ENCODE data around the gene MRO.

DNA sequence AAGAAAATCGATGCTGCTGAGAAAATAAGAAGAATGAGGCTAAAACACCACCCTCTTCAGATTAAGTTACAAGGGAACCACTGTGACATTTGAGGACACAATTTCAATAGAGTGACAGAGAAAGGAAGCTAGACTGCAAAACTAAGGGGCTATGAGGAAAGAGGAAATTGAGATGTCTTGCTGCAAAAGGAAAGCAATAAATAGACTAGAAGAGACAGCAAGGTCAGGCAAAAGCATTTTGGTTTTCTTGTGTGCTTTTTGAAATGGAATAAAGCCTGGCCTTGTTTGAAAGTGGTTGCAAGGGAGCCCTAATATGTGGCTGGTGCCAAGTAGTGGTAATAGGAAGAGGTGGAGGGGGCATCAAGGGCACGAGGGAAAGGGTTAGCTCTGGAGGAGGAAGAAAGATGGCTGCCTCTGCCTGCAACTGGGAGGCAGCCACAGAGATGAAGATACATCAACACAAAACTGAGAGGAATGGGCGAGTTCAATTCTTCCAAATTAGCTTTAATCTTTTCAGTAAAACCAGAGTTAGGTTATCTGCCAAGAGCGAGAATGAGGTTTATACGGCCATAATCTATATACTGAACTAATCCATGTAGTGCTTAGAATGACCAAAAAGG, 1.2 kb upstream of the MRO start:
- TF ChIP-seq YY1 (IDR thresholded peaks at IDR 0.05; ENCODE audit: low read depth, low read length) (0 out of 2 replicates have a peak, but pooled peaks have one; percentile 58), E2F4 (IDR thresholded peaks at IDR 0.05; ENCODE audit: low read depth, low read length) (no peak), SP1 (IDR thresholded peaks at IDR 0.05; ENCODE audit: low read depth, low read length) (no peak), EZH2 (IDR thresholded peaks at IDR 0.05; ENCODE audit: borderline replicate concordance, control insufficient read depth, low read depth, low read length) (no peak), JUND (IDR thresholded peaks at IDR 0.05; ENCODE audit: low read depth, low read length) (no peak)
- TF ChIP-seq, protein P1, sequence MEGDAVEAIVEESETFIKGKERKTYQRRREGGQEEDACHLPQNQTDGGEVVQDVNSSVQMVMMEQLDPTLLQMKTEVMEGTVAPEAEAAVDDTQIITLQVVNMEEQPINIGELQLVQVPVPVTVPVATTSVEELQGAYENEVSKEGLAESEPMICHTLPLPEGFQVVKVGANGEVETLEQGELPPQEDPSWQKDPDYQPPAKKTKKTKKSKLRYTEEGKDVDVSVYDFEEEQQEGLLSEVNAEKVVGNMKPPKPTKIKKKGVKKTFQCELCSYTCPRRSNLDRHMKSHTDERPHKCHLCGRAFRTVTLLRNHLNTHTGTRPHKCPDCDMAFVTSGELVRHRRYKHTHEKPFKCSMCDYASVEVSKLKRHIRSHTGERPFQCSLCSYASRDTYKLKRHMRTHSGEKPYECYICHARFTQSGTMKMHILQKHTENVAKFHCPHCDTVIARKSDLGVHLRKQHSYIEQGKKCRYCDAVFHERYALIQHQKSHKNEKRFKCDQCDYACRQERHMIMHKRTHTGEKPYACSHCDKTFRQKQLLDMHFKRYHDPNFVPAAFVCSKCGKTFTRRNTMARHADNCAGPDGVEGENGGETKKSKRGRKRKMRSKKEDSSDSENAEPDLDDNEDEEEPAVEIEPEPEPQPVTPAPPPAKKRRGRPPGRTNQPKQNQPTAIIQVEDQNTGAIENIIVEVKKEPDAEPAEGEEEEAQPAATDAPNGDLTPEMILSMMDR (IDR thresholded peaks at IDR 0.05 in 2 of 3, conservative IDR thresholded peaks at IDR 0.05 in 1 of 3; ENCODE audit: control insufficient read depth in 2 of 3, extremely low read depth in 1 of 3, insufficient read depth in 1 of 3, low read depth in 3 of 3, low read length in 3 of 3) = no peak
